Body of pancreas (tissue), 4 donors: Measurements from ENCODE around the gene MFAP2.

Experiments
- CTCF ChIP-seq, 7 experiments: fragments of 450-650 bp in 4 of 7; fragments of 200-600 bp in 3 of 7; sonication (generic) in 3 of 7; IDR thresholded peaks; one replicate each; pipeline ENCODE4 v1.5.1; 2016 to 2019; ENCODE audit warnings: antibody characterized with exemption in 7 of 7
- POLR2A ChIP-seq, 3 donors: fragments of 450-650 bp; IDR thresholded peaks; one replicate each; pipeline ENCODE4 v1.6.1; 2016; ENCODE audit warnings: antibody characterized with exemption in 3 of 3, mild to moderate bottlenecking in 2 of 3

GRCh38 chr1:16975211-16975610 lies 5.2 kb downstream of the MFAP2 start:
- TF ChIP-seq CTCF (IDR thresholded peaks at IDR 0.05) (no peak), POLR2A (IDR thresholded peaks at IDR 0.05) (no peak)
